Fibroblast of mammary gland (primary cell): ENCODE results near the gene TMEM186.
"Not testable (repeated sequence)": the region's sequence is repeated elsewhere in the genome, so short reads cannot be mapped to it uniquely, and the experiment has no call there.

Experiments
- DNase-seq: peaks from one replicate; pipeline ENCODE4 v3.0.0-alpha.2; 2010; ENCODE audit warnings: low read depth
- H3K4me3 ChIP-seq: 2 replicates; pipeline ENCODE4 v1.5.1; 2011; ENCODE audit warnings: low read depth, mild to moderate bottlenecking, low read length, moderate library complexity; ENCODE audit not compliant: control insufficient read depth
- CTCF ChIP-seq: conservative IDR thresholded peaks from 2 replicates; pipeline ENCODE4 v1.5.1; 2011; ENCODE audit warnings: low read depth, low read length, inconsistent platforms; ENCODE audit not compliant: control insufficient read depth, insufficient read depth

The TMEM186 gene

GRCh38 chr16:8807189-8807588 lies 9.8 kb upstream of the TMEM186 start:
- TF ChIP-seq CTCF: no peak
- no peak for DNase-seq
- no peak overlapping the region for H3K4me3 ChIP-seq

- no peak for DNase-seq
- TF ChIP-seq CTCF: no peak
- H3K4me3 ChIP-seq: no peak overlapping the region
These were observed 9.0 kb upstream of the TMEM186 start for GRCh38 chr16:8806272-8806983.

- TF ChIP-seq CTCF: no peak
- no peak overlapping the region for H3K4me3 ChIP-seq
- no peak for DNase-seq
These were observed 6.9 kb upstream of the TMEM186 start for GRCh38 chr16:8804313-8804712.

- not testable (repeated sequence) for DNase-seq, H3K4me3 ChIP-seq
These were observed 6.3 kb upstream of the TMEM186 start for GRCh38 chr16:8803733-8804132.

GRCh38 chr16:8801701-8802100 lies 4.3 kb upstream of the TMEM186 start:
- H3K4me3 ChIP-seq: no peak overlapping the region
- TF ChIP-seq CTCF: no peak
- DNase-seq: no peak

- H3K4me3 ChIP-seq: peak overlapping the region; percentile 87
- DNase-seq: no peak
- no peak for TF ChIP-seq CTCF
These were observed 1.2 kb upstream of the TMEM186 start for GRCh38 chr16:8798535-8799157.

- peak overlapping the region; percentile 87 for H3K4me3 ChIP-seq
- no peak for TF ChIP-seq CTCF
- peak; percentile 47 for DNase-seq
These were observed 712 bp upstream of the TMEM186 start for GRCh38 chr16:8798174-8798527.
